Endothelial cell of umbilical vein (primary cell): Measurements from ENCODE around the gene RNF144B. TPM values are rescaled to one million over a fixed set of nuclear protein-coding genes. Genes with fewer than 3 reads are reported as not detected.

Experiments
- BruUV-seq: library from RNA; stranded (reverse); fragments of 400-500 nt; replicated peaks from 2 replicates; lab custom pipeline; 2021; lab: Mats Ljungman, UMichigan
- CTCF ChIA-PET: fragments of 300-600, 350-600 bp; sonication (Branson Sonifier 250); formaldehyde crosslinking; loops from one replicate; lab custom pipeline; 2021; ENCODE audit warnings: antibody characterized with exemption, inconsistent platforms; lab: Charles Lee
- POLR2A ChIA-PET: fragments of 300-600, 350-600 bp; sonication (Branson Sonifier 250); formaldehyde crosslinking; loops from one replicate; lab custom pipeline; 2021; ENCODE audit warnings: antibody characterized with exemption, inconsistent platforms; lab: Charles Lee
- DNase-seq: peaks from one replicate; pipeline ENCODE4 v3.0.0-alpha.2; 2011; ENCODE audit warnings: low read depth, low spot score
- FAIRE-seq: peaks from 2 replicates; lab custom pipeline; 2011; peaks lifted over from hg19 to GRCh38; lab: Jason Lieb, UNC
- H2AFZ ChIP-seq: 2 replicates; pipeline ENCODE4 v1.6.0; 2012; ENCODE audit warnings: low read depth, low read length, control low read depth, inconsistent platforms
- H3K27ac ChIP-seq: 2 replicates; pipeline ENCODE4 v1.5.1; 2011; ENCODE audit warnings: low read depth, mild to moderate bottlenecking, control low read depth, low read length, moderate library complexity; ENCODE audit not compliant: insufficient read depth
- H3K27me3 ChIP-seq, 2 experiments: 2 replicates each; pipeline versions ENCODE4 v1.6.0 to v1.6.1; 2011; ENCODE audit warnings: low read length in 2 of 2, mixed read lengths in 1 of 2; ENCODE audit not compliant: control insufficient read depth in 2 of 2, insufficient read depth in 2 of 2
- H3K36me3 ChIP-seq, 2 experiments: 2 replicates in 1 of 2; 3 replicates in 1 of 2; pipeline ENCODE4 v1.5.1; 2011; ENCODE audit warnings: low read length in 2 of 2, mild to moderate bottlenecking in 1 of 2, moderate library complexity in 1 of 2; ENCODE audit not compliant: control insufficient read depth in 2 of 2, insufficient read depth in 2 of 2; ENCODE audit errors: extremely low read depth in 1 of 2
- H3K4me1 ChIP-seq: 3 replicates; pipeline ENCODE4 v1.5.1; 2011; ENCODE audit warnings: mild to moderate bottlenecking, low read length; ENCODE audit not compliant: control insufficient read depth, insufficient read depth; ENCODE audit errors: extremely low read depth
- H3K4me2 ChIP-seq: 2 replicates; pipeline ENCODE4 v1.6.1; 2011; ENCODE audit warnings: low read length, control low read depth, mixed read lengths; ENCODE audit not compliant: insufficient read depth
- H3K4me3 ChIP-seq, 3 experiments: fragments of 200-600 bp in 1 of 3; sonication (generic), shearing (Covaris generic) in 1 of 3; replicated peaks in 1 of 3; 2 replicates each; pipeline ENCODE4 v1.5.1; 2011 to 2016; ENCODE audit warnings: control low read depth in 3 of 3, low read length in 3 of 3, mild to moderate bottlenecking in 2 of 3, inconsistent platforms in 1 of 3, low read depth in 1 of 3, moderate library complexity in 1 of 3; ENCODE audit not compliant: insufficient read depth in 1 of 3
- H3K79me2 ChIP-seq: 2 replicates; pipeline ENCODE4 v1.6.0; 2012; ENCODE audit warnings: low read length, inconsistent platforms; ENCODE audit not compliant: control insufficient read depth, insufficient read depth
- H3K9ac ChIP-seq: replicated peaks from 2 replicates; pipeline ENCODE3; 2011; ENCODE audit warnings: low read length, control low read depth; ENCODE audit not compliant: insufficient read depth; ENCODE audit errors: extremely low read depth
- H3K9me1 ChIP-seq: replicated peaks from 3 replicates; pipeline ENCODE4 v1.6.0; 2011; ENCODE audit warnings: mild to moderate bottlenecking, low read length; ENCODE audit not compliant: control insufficient read depth, insufficient read depth; ENCODE audit errors: extremely low read depth
- H3K9me3 ChIP-seq: replicated peaks from 2 replicates; pipeline ENCODE4 v1.5.1; 2012; ENCODE audit warnings: low read length, inconsistent platforms; ENCODE audit not compliant: control insufficient read depth, insufficient read depth
- H4K20me1 ChIP-seq: replicated peaks from 2 replicates; pipeline ENCODE3; 2011; ENCODE audit warnings: mild to moderate bottlenecking, low read length; ENCODE audit not compliant: control insufficient read depth, insufficient read depth; ENCODE audit errors: extremely low read depth
- CTCF ChIP-seq, 2 donors: IDR thresholded peaks; 1 replicate in 1 of 2; 2 replicates in 1 of 2; pipeline ENCODE4 v1.5.1; 2011; ENCODE audit warnings: low read length in 2 of 2, mild to moderate bottlenecking in 2 of 2, moderate library complexity in 2 of 2, control low read depth in 1 of 2, inconsistent platforms in 1 of 2, low read depth in 1 of 2; ENCODE audit not compliant: insufficient read depth in 1 of 2; ENCODE audit errors: extremely low read depth in 1 of 2
- EZH2 ChIP-seq: IDR thresholded peaks from 2 replicates; pipeline ENCODE4 v1.6.1; 2012; ENCODE audit warnings: borderline replicate concordance, low read depth, mild to moderate bottlenecking, moderate library complexity, low read length, inconsistent platforms; ENCODE audit not compliant: severe bottlenecking
- FOS ChIP-seq: IDR thresholded peaks from 2 replicates; pipeline ENCODE4 v1.6.1; 2011; ENCODE audit warnings: mild to moderate bottlenecking, low read length, moderate library complexity, borderline replicate concordance; ENCODE audit not compliant: insufficient read depth
- GATA2 ChIP-seq: IDR thresholded peaks from 2 replicates; pipeline ENCODE4 v1.7.0; 2011; ENCODE audit warnings: low read depth, mild to moderate bottlenecking, moderate library complexity, mixed read lengths, low read length; ENCODE audit not compliant: insufficient read length, insufficient read depth
- JUN ChIP-seq: IDR thresholded peaks from 2 replicates; pipeline ENCODE4 v1.6.1; 2011; ENCODE audit warnings: borderline replicate concordance, low read depth; ENCODE audit not compliant: insufficient read length, insufficient read depth
- MAX ChIP-seq: IDR thresholded peaks from 2 replicates; pipeline ENCODE4 v1.6.1; 2011; ENCODE audit not compliant: insufficient read depth, insufficient read length
- MYC ChIP-seq: IDR thresholded peaks from one replicate; pipeline ENCODE4 v1.6.1; 2011; ENCODE audit warnings: mild to moderate bottlenecking, low read depth, low read length
- POLR2A ChIP-seq: IDR thresholded peaks from 2 replicates; pipeline ENCODE4 v1.6.1; 2012; ENCODE audit warnings: low read depth, mild to moderate bottlenecking, control low read depth, low read length
- POLR2AphosphoS5 ChIP-seq: IDR thresholded peaks from 2 replicates; pipeline ENCODE4 v1.6.1; 2012; ENCODE audit warnings: low read depth, mild to moderate bottlenecking, control low read depth, low read length, moderate library complexity; ENCODE audit not compliant: insufficient read depth
- dilution Hi-C: fragments of 300-500 bp; cut with MboI; formaldehyde crosslinking; loops from one replicate; pipeline ENCODE4 v1.15.0; 2019; ENCODE audit warnings: low sequenced_read_pairs; ENCODE audit not compliant: extremely low pct_ligation_motif_present
- intact Hi-C: fragments of 100-400 bp; cut with micrococcal nuclease; formaldehyde crosslinking; loops from one replicate; pipeline ENCODE4 v1.10.0; 2022
- polyA plus RNA-seq, 4 experiments: library from polyadenylated mRNA; depleted of rRNA in 3 of 4; stranded (reverse) in 3 of 4; unstranded in 1 of 4; fragments of >200 nt; gene quantifications; 2 replicates each; pipeline versions ENCODE4 v1.2.1 to v1.2.3, GENCODE V29; 2011 to 2012; ENCODE audit warnings: missing spikeins in 1 of 4
- total RNA-seq: library from RNA; stranded (reverse); gene quantifications from 2 replicates; pipeline ENCODE4 v1.2.3, GENCODE V29; 2021

RNF144B gene
- total and polyA plus RNA-seq, 2 donors (not counting 3 experiments of a cell fraction or from before 2014, with no cell fraction given): 18.1 to 97.3 TPM

DNA sequence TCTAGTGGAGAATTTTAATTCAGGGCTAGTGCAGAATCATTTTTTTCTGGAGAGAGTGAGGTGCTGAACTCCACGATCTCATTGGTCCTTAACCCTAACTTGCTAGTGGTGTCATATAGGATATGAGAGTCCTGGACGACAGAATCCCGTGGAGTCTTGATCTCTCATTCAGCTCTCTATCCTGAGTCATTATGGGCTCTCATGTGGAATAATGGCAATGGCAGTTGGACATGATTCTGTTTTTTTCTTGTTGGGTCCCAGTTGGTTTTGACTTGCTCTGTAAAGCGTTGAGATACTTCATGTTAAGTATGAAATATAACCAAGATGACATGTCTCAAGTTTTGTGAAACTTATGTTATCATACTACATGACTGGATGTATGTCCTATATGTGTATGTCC, 6.3 kb upstream of the RNF144B start:
- dilution Hi-C loops: no loop called here
- FAIRE-seq (no peak), DNase-seq (no peak)
- no TSS peak for BruUV-seq
- CTCF ChIA-PET: interaction anchor here (1.2 kb wide), 1 partner anchor 51 kb away, joined by 4 read pairs; no protein-coding TSS in a partner anchor
- intact Hi-C loops: loop anchor here (10.0 kb wide), 1 partner anchor 226 kb away; the partner anchor contains the start of genes KDM1B and TPMT
- Histone ChIP-seq H3K9ac (no peak overlapping the region), H3K79me2 (no peaks in the 10 kb centered on the region), H3K4me1 (peaks cover 27% of the 10 kb centered on the region), H3K27ac (no peak overlapping the region), H3K4me3 (no peak overlapping the region), H3K27me3 (no peaks in the 10 kb centered on the region), H4K20me1 (no peaks in the 10 kb centered on the region), H3K9me1 (no peaks in the 10 kb centered on the region), H3K4me2 (no peak overlapping the region), H2AFZ (no peak overlapping the region), H3K36me3 (no peaks in the 10 kb centered on the region), H3K9me3 (no peaks in the 10 kb centered on the region)
- POLR2A ChIA-PET: no interaction called here
- no peak for TF ChIP-seq CTCF (IDR thresholded peaks at IDR 0.05; ENCODE audit: extremely low read depth in 1 of 2, insufficient read depth in 1 of 2, low read depth in 1 of 2, low read length in 2 of 2)
- TF ChIP-seq POLR2A: no peak
- no peak for TF ChIP-seq GATA2
- TF ChIP-seq EZH2: no peak
- TF ChIP-seq MAX: no peak
- TF ChIP-seq POLR2AphosphoS5: no peak
- no peak for TF ChIP-seq MYC
- no peak for TF ChIP-seq FOS
- no peak for TF ChIP-seq JUN
